Pons (tissue), 1 donor: Measurements from ENCODE around the gene VPS50.
A peak's percentile ranks its signal among the peaks of the same experiment; 100 is the strongest.
"Not testable (repeated sequence)": the region's sequence is repeated elsewhere in the genome, so short reads cannot be mapped to it uniquely, and the experiment has no call there.

Experiments
- DNase-seq: peaks from one replicate; pipeline ENCODE4 v3.0.0-alpha.2; 2016; ENCODE audit warnings: low spot score

The VPS50 gene

GRCh38 chr7:93242106-93242505 is 9.9 kb downstream of the VPS50 start:
- no peak for DNase-seq

DNA sequence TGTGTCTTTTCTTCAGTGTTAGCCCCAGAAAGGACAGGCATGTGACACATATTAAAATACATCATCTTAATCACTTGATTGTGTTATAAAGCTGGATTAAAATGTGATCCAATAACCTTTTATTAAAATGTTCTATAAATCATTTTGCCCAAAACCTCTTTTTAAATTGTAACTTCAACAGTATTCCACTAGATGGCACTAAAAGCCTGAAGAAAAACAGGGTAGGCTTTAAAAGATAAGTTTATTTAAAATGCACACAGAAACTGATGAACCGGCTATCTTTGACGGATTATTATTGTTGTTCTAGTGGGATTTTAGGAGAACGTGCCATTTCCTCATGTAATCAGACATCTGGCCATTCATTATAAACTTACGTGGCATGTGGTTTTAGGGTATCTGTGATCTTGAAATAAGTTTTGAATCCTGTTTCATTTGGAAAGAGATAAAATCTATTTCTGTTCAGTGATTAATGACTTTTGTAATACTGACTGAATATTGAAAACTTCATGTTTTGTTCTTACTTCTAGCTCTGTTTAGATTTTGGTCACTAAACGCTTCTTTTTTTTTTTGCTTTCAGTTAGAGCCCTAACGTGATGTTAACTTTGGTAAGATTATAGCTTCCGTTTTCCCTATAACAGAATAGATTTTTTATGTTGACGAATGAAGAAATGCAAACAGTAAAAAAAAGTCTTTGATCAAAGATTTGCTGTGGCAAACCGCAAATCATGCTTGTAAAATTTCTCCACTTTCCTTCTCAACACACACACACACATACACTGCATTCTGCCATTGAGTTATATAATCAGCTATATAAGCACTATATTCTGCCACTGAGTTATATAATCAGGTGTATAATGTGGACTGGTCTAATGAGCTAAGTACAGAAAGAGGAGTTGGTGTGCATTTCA is 13.6 kb downstream of the VPS50 start:
- DNase-seq: peak; percentile 51

GRCh38 chr7:93249491-93250148 is 17.5 kb downstream of the VPS50 start:
- DNase-seq: no peak

DNA sequence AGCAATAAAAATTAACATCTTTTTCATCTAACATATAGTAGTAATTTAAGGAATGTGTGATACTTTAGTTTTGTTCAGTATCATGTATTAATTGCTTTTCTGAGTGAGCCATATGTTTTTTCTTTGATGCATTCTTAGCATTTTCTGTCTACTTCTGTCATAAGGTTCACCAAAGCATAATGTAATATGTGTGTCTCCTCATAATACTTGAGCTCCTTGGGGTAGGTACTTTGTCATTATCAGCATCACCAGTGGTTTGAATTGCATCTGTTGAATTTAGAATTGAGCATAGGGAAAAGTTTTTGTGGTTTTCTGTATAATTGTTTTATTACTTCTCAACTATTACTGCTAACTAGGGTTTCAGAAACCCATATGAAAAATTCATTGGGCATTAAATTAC is 26.5 kb downstream of the VPS50 start:
- DNase-seq: no peak

GRCh38 chr7:93262535-93262934 is 30.4 kb downstream of the VPS50 start:
- no peak for DNase-seq

- DNase-seq: no peak
Measured at GRCh38 chr7:93265220-93265619, 33.1 kb downstream of the VPS50 start.

DNA sequence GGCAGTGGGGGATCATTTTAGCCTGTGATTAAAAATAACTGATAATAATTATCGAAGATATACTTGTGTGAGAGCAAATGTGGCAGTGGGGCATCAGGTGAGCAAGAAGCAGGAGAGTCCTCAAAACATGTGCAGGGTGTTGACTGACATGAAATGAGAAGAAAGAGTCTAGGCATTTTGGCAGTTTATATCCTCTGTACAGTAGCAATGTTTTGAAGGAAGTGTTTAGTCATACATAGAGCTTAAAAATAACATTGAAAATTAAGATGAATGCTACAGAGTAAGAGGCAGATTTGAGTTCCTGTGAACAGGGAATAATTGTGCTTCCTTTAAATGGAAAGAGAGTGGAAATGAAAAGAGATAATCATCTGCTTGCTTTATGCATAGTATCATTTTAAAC is 47.4 kb downstream of the VPS50 start:
- no peak for DNase-seq

- no peak for DNase-seq
Measured at GRCh38 chr7:93284908-93285307, 52.7 kb downstream of the VPS50 start.

DNA sequence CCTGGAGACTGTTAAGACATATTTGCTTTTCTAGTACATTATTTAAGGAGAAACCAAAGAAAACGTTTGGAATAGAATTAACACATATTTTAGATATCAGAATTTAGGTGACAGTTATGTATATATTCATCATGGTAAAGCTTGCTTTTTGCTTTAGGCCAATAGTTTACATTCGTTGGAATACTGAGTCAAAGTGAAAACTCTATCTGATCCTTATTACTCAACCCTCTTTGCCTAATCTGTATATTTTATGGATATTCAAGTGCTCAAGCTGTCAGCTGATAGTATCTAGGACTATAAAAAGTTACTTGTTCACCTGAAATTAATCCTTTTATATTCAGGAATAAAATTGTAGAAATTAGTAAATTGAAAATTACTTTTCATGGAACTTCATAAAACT is 61.1 kb downstream of the VPS50 start:
- DNase-seq: no peak

- no peak for DNase-seq
Measured at GRCh38 chr7:93298206-93298605, 66.0 kb downstream of the VPS50 start.

GRCh38 chr7:93298671-93299070 is 66.5 kb downstream of the VPS50 start:
- DNase-seq: no peak

GRCh38 chr7:93301736-93302135 is 69.6 kb downstream of the VPS50 start:
- DNase-seq: no peak

GRCh38 chr7:93307131-93307660 is 75.0 kb downstream of the VPS50 start:
- DNase-seq: no peak

DNA sequence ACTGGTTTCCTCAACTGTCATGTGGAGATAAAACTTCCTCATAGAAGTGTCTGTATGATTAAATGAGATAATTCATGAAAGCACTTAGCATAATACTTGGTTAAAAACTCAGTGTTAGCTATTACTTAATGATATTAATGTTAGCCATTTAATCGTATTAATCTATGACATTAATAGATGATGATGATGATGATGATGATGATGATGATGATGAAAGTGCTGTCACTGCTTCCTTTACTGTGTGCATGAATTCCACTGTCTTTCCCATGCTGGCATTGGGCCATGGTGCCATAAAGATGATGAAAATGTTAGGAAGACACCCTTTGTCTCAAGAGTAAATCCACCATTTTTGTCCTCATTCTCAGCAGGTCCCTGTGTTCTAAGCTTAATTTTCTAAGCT is 75.8 kb downstream of the VPS50 start:
- DNase-seq: no peak

DNA sequence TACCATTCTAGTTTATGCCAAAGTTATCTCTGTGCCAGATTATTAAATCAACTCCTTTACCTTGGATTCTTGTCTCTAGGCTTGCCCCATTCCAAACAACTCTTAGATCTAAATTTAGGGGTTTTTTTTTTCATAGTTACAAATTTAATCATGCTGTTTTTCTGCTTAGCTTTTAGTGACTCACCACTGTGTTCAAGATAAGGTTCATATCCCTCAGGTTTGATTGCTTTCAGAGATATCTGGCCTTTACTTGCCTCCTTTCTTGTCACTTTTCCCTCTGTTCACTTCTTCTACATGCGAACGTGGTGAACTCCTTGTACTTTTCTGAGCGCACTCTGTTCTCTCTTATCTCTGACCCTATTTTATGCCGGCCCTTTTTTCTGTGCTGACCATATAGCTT is 78.2 kb downstream of the VPS50 start:
- DNase-seq: no peak

- DNase-seq: peak; percentile 3
Measured at GRCh38 chr7:93314449-93314848, 82.3 kb downstream of the VPS50 start.

DNA sequence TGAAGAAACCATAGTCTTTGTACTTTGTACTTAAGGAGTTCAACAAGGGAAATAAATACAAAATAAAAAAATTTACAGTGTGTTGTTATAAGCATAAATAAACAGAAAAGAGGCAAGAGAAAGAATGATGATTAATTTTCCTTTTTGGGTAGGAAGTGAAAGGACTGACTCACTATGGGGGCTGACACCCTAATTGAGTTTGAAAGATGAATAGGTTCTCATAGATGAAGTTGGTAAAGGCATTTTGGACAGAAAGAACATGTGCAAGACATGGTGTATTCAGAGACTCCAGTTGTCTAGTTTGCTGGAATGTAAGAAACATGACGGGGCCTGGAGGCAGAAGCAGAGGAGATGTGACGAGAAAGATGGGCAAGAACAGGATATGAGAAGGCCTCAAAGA is 83.7 kb downstream of the VPS50 start:
- no peak for DNase-seq

DNA sequence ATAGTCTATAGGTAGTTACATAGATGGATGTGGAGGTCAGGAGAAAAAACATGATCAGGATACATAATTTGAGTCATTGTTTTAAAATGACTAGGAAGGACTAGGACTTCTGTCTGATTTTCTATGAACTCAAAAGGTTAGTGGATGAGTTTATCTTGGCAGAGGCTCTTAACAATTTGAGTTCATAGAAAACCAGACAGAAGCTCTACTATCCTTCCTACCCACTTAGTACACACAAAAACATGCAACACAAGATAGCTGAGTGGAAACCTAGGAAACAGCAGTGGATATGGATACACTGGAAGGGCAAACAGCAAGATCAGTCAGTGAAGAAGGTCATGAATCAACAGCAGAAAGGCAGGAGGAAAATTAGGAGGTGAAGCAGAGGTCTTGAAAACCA is 84.6 kb downstream of the VPS50 start:
- DNase-seq: no peak

- no peak for DNase-seq
Measured at GRCh38 chr7:93320887-93321286, 88.7 kb downstream of the VPS50 start.

DNA sequence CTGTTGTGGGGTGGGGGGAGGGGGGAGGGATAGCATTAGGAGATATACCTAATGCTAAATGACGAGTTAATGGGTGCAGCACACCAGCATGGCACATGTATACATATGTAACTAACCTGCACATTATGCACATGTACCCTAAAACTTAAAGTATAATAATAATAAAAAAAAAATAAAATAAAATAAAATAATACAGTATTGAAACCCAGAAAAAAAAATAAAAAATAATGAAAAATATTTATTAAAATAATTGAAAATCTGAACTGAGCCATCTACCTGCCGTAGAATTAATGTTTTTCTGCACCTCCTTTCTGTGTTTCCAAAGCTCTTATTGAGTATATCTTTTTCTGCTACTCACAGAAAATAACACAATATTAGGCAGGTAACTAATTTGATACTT is 94.1 kb downstream of the VPS50 start:
- not testable (repeated sequence) for DNase-seq

GRCh38 chr7:93327006-93327633 is 95.0 kb downstream of the VPS50 start:
- no peak for DNase-seq

GRCh38 chr7:93331706-93332105 is 99.5 kb downstream of the VPS50 start:
- no peak for DNase-seq

GRCh38 chr7:93332172-93332571 is 100.0 kb downstream of the VPS50 start:
- DNase-seq: no peak
